Bone marrow (tissue), 2 donors: ENCODE data around the gene MFSD6L.

Experiments
- DNase-seq, 2 donors: peaks; one replicate each; lab custom pipeline; 2025; lab: John Stamatoyannopoulos, UW

Gene MFSD6L

GRCh38 chr17:8798846-8799569 is at the start of gene MFSD6L:
TSS of gene MFSD6L (minus strand) at chr17:8799365. CDS start at chr17:8799120, 245 bp downstream.
- no peak for DNase-seq

- no peak for DNase-seq
Observed at GRCh38 chr17:8847891-8848290, 48.7 kb upstream of the MFSD6L start.

DNA sequence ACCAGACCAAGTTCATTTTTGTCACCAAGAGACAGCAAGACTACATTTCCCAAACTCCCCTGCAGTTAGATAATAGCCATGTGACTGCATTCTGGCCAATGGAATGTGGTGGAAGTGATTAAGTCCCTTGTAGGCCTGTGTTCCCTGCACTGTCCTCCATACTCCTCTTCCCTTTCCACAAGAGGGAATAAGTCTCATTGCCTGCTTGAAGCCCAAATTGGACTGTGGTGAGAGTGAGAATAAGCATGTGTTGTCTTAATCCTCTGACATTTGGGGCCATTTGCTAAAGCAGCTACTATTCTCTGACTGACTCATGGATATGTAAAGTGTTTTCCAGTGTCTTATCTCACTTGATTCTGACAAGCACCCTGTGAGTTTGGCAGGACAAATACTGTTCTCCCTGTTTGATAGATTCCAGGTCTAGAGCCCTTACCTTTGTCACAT is 47.6 kb upstream of the MFSD6L start:
- DNase-seq: no peak

DNA sequence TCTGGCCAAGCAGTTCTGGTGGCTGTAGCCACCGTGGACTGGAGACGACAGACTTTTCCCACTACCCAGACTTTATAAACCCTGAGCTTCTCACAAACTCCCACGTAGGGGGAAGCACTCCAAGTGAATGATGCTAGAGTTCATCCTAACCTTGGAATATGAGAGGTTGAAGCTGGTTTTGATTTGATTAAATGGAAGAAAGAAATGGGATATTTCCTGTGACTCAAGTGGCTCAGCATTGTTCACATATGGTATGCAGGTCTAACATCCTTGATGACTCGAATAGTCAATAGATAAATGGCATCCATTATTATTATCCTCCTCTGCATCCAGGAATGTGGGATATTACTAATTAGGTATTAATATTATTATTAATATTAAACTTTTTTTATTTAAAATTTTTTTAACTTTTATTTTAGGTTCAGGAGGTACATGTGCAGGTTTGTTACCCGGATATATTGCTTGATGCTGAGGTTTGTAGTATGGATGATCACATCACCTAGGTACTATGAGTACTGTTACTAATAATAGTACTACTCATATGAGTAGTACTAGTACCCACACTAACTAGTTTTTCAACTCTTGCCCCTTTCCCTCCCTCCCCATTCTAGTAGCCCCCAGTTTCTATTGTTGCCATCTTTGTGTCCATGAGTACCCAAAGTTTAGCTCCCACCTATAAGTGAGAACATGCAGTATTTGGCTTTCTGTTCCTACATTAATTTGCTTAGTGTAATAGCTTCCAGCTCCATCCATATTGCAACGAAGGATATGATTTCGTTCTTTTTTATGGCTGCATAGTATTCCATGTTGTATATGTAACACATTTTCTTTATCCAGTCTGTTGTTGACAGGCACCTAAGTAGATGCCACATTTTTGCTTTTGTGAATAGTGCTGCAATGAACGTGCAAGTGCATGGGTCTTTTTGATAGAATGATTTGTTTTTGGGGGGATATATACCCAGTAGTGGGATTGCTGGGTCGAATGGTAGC is 45.4 kb upstream of the MFSD6L start:
- DNase-seq: no peak

DNA sequence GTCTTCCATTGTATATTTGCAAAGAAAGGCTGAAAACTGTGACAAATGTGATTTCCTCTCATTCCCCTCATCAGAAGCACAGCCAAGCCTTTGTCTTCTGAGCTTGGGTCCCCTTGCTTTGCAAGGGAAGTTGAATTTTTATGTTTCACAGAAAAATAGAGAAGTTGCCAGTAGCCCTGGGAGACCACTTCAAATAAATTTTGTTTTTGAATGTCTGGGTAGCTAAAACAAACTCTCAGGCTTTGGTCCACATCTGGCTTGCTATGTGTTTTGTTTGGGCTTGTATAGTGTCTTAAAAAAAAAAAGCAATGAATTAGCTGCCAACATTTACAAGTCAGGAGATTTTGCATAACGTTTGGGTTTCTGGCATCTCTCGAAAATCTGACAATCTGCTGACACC is 44.2 kb upstream of the MFSD6L start:
- peak in 1 of 2 donors; percentile 50 for DNase-seq

DNA sequence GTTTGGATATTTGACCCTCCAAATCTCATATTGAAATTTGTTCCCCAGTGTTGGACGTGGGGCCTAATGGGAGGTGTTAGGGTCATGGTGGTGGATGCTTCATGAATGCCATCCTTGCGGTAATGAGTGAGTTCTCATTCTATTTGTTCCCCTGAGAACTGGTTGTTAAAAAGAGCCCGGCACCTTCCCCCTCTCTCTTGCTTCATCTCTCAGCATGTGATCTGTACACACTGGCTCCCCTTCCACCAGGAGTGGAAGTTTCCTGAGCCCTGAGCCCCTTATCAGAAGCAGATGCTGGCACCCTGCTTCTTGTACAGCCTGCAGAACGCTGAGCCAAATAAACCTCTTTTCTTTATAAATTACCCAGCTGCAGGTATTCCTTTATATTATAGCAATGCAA is 42.7 kb upstream of the MFSD6L start:
- DNase-seq: no peak

GRCh38 chr17:8839410-8839935 is 40.3 kb upstream of the MFSD6L start:
- DNase-seq: no peak

DNA sequence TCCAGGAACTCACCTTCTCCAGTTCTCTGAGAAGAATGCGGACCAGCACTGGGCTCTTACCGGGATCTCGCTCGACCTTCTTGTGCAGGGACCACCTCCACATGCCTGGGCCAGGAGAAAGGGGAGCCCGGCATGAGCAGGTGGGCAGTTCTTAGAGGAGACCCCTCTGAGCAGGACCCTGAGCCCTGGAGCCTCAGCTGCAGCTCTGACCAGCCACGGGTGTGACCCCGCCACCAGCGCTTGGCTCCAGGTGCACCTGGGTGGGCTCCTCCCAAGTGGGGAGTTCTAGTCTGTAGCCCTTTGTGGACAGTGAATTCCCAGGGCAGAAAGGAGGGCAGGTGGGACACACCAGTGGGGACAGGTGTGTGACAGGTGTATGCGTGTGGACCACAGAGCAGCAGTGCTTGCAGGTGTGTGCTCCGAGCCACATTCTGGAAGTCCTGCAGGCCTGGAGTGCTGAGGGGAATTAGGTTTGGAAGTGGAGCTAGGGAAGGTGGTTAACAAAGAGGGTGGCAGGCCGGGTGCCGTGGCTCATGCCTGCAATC is 39.5 kb upstream of the MFSD6L start:
- DNase-seq: no peak

- no peak for DNase-seq
Observed at GRCh38 chr17:8837563-8838075, 38.5 kb upstream of the MFSD6L start.

GRCh38 chr17:8836821-8837562 is 37.8 kb upstream of the MFSD6L start:
- no peak for DNase-seq

DNA sequence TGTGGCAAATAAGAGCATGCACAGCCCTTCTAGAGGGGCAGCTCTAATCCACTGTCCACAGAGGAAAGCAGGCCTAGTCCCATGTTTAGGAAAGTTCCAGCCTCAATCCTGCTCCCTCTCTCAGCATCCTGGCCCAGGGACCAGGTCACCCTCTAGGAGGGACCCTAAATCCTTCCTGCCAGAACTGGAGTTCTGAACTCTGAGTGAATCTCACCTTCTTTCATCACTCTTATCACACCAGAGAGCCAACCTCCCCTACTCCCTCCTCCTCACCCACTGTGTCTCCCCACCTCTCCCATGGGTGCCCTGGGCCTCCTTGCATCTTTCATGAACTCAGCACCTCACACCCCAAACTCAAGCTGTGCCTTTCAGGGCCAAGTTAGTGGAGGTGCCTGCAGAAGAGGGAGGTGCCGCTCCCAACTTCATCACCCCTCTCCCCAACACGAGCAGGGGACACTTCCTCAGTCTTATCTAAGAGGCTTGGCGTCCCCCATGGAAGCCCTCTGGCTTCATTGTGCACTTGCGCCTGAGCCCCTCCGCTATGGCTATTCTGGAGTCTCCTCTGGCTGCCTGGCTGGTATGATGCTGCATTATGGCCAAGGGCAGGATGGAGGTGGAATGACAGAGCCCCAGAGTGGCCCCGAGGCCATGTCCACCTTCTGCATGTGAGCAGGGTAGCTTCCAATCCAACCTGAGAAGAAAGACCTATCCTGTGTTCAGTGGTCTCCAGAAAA is 36.6 kb upstream of the MFSD6L start:
- DNase-seq: no peak

GRCh38 chr17:8835106-8835505 is 35.9 kb upstream of the MFSD6L start:
- no peak for DNase-seq

- DNase-seq: peak in 1 of 2 donors; percentile 8
Observed at GRCh38 chr17:8832711-8833352, 33.7 kb upstream of the MFSD6L start.

- DNase-seq: no peak
Observed at GRCh38 chr17:8831234-8831849, 32.2 kb upstream of the MFSD6L start.

- no peak for DNase-seq
Observed at GRCh38 chr17:8830141-8830540, 31.0 kb upstream of the MFSD6L start.

GRCh38 chr17:8829036-8829941 is 30.1 kb upstream of the MFSD6L start:
- no peak for DNase-seq

DNA sequence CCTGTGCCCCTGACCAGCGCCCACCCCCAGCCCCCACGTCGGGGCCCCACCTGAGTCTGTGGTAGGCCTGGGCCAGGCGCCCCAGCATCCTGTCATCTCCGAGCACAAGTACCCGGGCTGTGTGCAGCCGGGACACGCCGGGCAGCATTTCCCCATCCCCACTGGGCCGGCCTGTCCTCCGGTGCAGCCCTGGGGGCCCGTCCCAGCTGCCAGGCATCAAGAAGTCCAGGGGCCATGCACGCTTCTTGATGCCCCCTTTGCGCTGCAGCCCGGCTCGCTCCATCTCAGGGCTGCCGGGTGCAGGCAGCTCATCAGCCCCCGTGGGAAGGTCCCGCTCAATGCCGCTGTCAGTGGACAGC is 29.3 kb upstream of the MFSD6L start:
- DNase-seq: no peak

DNA sequence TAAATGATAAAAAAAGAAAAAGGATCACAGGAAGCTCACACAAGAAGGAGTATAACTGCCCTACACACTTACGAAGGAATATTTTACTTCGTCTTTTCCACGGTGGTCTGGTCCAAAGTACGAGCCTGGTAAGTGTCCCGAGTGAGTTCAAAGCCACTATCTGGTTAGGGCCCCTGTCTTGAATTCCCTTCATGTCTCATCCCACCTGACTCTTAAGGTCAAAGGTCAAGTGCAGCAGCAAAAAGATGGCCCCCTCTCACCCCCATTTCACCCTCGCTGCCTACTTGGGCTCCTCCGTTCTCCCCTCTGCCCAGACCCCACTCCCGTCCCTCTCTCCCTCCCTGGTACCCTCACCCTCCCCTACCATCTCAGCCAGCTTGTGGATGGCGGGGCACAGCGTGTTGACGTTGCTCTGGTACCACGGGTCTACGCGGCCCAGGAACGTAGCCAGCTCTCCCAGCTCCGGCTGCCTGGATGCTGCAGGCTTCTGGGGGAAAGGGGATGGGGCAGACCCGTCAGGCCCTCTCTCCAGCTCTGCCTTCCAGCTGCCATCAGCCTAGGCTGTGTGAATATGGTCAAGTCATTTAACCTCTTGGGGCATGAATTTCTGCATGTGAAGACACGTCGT is 27.8 kb upstream of the MFSD6L start:
- no peak for DNase-seq
